Gastrocnemius medialis (tissue), 4 donors: ENCODE data around the gene ARHGAP42. TPM values are rescaled to one million over a fixed set of nuclear protein-coding genes. Genes with fewer than 3 reads are reported as not detected.

Source experiments
- ATAC-seq, 2 donors: fragments of 150-250 bp; one replicate each; pipeline ENCODE4 v1.9.1; 2016
- DNase-seq, 2 donors: peaks; one replicate each; pipeline ENCODE4 v3.0.0-alpha.2; 2019
- H3K27ac ChIP-seq, 4 donors: fragments of 200-600 bp; sonication (generic); 1 replicate in 1 of 4; 2 replicates in 3 of 4; pipeline ENCODE4 v1.5.1; 2016 to 2018; ENCODE audit warnings: mild to moderate bottlenecking in 2 of 4, moderate library complexity in 1 of 4
- H3K27me3 ChIP-seq, 3 donors: fragments of 200-600 bp; sonication (generic) in 2 of 3; 1 replicate in 1 of 3; 2 replicates in 2 of 3; pipeline versions ENCODE4 v1.5.1 to v1.6.0; 2016 to 2019; ENCODE audit warnings: mild to moderate bottlenecking in 1 of 3, moderate library complexity in 1 of 3
- H3K36me3 ChIP-seq, 2 donors: fragments of 200-600 bp; sonication (generic) in 1 of 2; one replicate each; pipeline ENCODE4 v1.5.1; 2017 to 2018
- H3K4me1 ChIP-seq, 2 donors: fragments of 200-600 bp; sonication (generic) in 1 of 2; one replicate each; pipeline ENCODE4 v1.5.1; 2016 to 2017; ENCODE audit warnings: mild to moderate bottlenecking in 2 of 2
- H3K4me3 ChIP-seq, 4 donors: fragments of 200-600 bp; sonication (generic) in 3 of 4; 1 replicate in 1 of 4; 2 replicates in 3 of 4; pipeline ENCODE4 v1.5.1; 2016 to 2019; ENCODE audit warnings: mild to moderate bottlenecking in 2 of 4
- H3K9me3 ChIP-seq, 3 donors: fragments of 200-600 bp; sonication (generic) in 2 of 3; 1 replicate in 1 of 3; 2 replicates in 2 of 3; pipeline ENCODE4 v1.5.1; 2016 to 2019
- POLR2A ChIP-seq, 2 donors: fragments of 450-650 bp; IDR thresholded peaks; one replicate each; pipeline ENCODE4 v1.6.1; 2017; ENCODE audit warnings: antibody characterized with exemption in 2 of 2, mild to moderate bottlenecking in 2 of 2, moderate library complexity in 2 of 2
- in situ Hi-C, 4 donors: fragments of 200-750 bp; cut with MboI; loops; one replicate each; pipeline versions ENCODE4 v1.15.0 to v1.8.0; 2017; ENCODE audit warnings: low sequenced_read_pairs in 4 of 4
- intact Hi-C: fragments of 100-400 bp; cut with DNase I; formaldehyde crosslinking; loops from one replicate; pipeline ENCODE4 v1.15.1; 2023; ENCODE audit warnings: low total_unique reads
- total RNA-seq, 4 donors: library from RNA; depleted of rRNA; stranded (reverse); fragments of >200 nt; gene quantifications; one replicate each; pipeline versions ENCODE4 v1.1.0 to v1.2.3, GENCODE V29; 2016
- TF ChIP-seq, protein P1 (sequence below), 5 experiments: fragments of 450-650 bp in 3 of 5; fragments of 200-600 bp in 2 of 5; sonication (generic) in 2 of 5; IDR thresholded peaks in 4 of 5; conservative IDR thresholded peaks in 1 of 5; 1 replicate in 4 of 5; 2 replicates in 1 of 5; pipeline ENCODE4 v1.5.1; 2016 to 2019; ENCODE audit warnings: antibody characterized with exemption in 5 of 5, mild to moderate bottlenecking in 3 of 5, moderate library complexity in 3 of 5

ARHGAP42 gene
- total RNA-seq, 4 donors from 2014 or later: 6.0 to 13.9 (median 10.2) TPM

GRCh38 chr11:100994966-100995365 is 307.9 kb downstream of the ARHGAP42 start:
- Histone ChIP-seq H3K36me3 (no peaks in the 10 kb centered on the region), H3K27ac (no peak overlapping the region), H3K4me1 (no peaks in the 10 kb centered on the region), H3K27me3 (no peaks in the 10 kb centered on the region), H3K4me3 (no peak overlapping the region), H3K9me3 (no peaks in the 10 kb centered on the region)
- in situ Hi-C loops: no loop called here
- ATAC-seq (no peak), DNase-seq (no peak)
- TF ChIP-seq, protein P1, sequence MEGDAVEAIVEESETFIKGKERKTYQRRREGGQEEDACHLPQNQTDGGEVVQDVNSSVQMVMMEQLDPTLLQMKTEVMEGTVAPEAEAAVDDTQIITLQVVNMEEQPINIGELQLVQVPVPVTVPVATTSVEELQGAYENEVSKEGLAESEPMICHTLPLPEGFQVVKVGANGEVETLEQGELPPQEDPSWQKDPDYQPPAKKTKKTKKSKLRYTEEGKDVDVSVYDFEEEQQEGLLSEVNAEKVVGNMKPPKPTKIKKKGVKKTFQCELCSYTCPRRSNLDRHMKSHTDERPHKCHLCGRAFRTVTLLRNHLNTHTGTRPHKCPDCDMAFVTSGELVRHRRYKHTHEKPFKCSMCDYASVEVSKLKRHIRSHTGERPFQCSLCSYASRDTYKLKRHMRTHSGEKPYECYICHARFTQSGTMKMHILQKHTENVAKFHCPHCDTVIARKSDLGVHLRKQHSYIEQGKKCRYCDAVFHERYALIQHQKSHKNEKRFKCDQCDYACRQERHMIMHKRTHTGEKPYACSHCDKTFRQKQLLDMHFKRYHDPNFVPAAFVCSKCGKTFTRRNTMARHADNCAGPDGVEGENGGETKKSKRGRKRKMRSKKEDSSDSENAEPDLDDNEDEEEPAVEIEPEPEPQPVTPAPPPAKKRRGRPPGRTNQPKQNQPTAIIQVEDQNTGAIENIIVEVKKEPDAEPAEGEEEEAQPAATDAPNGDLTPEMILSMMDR (IDR thresholded peaks at IDR 0.05 in 4 of 5, conservative IDR thresholded peaks at IDR 0.05 in 1 of 5): no peak
- no peak for TF ChIP-seq POLR2A (IDR thresholded peaks at IDR 0.05)
- intact Hi-C loops: no loop called here

DNA sequence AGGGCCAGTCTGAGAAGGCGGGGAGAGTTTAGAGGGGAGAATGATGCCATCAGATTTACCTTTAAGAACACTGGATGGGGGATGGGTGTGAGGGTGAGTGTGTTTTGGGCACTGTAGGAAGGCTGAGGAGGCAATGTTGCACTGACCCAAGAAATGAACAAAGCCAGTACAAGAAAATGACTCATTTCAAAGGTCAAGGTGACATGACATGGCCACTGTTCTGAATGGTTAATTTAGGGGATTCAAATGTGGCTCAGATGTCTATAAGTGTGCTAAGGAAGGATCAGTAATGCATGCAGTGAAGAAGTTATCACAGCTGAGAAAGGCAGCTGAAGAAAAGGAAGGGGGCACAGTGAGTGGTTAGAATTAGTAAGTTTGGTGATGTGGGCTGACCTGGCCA is 312.7 kb downstream of the ARHGAP42 start:
- Histone ChIP-seq H3K27me3 (no peaks in the 10 kb centered on the region), H3K9me3 (no peaks in the 10 kb centered on the region), H3K36me3 (no peaks in the 10 kb centered on the region), H3K4me1 (no peaks in the 10 kb centered on the region), H3K27ac (no peak overlapping the region), H3K4me3 (no peak overlapping the region)
- in situ Hi-C loops: no loop called here
- TF ChIP-seq, protein P1 (IDR thresholded peaks at IDR 0.05 in 4 of 5, conservative IDR thresholded peaks at IDR 0.05 in 1 of 5): no peak
- no peak for TF ChIP-seq POLR2A (IDR thresholded peaks at IDR 0.05)
- ATAC-seq (no peak), DNase-seq (no peak)
- intact Hi-C loops: no loop called here

- Histone ChIP-seq H3K36me3 (no peaks in the 10 kb centered on the region), H3K9me3 (no peaks in the 10 kb centered on the region), H3K4me1 (no peaks in the 10 kb centered on the region), H3K27me3 (no peaks in the 10 kb centered on the region), H3K4me3 (no peak overlapping the region), H3K27ac (no peak overlapping the region)
- intact Hi-C loops (no loop called here), in situ Hi-C loops (no loop called here)
- DNase-seq: no peak
- no peak for ATAC-seq
- no peak for TF ChIP-seq POLR2A (IDR thresholded peaks at IDR 0.05)
- TF ChIP-seq, protein P1 (IDR thresholded peaks at IDR 0.05 in 4 of 5, conservative IDR thresholded peaks at IDR 0.05 in 1 of 5): no peak
Observed at GRCh38 chr11:101003468-101003867, 316.4 kb downstream of the ARHGAP42 start.

GRCh38 chr11:101008961-101009689 is 322.0 kb downstream of the ARHGAP42 start:
- no peak for ATAC-seq
- intact Hi-C loops (no loop called here), in situ Hi-C loops (no loop called here)

More at GRCh38 chr11:101008961-101009689, 322.0 kb downstream of the ARHGAP42 start:
- no peaks in the 10 kb centered on the region for H3K9me3 ChIP-seq
- H3K27ac ChIP-seq: no peak overlapping the region
- H3K4me3 ChIP-seq: no peak overlapping the region
- H3K36me3 ChIP-seq: no peaks in the 10 kb centered on the region
- no peak for TF ChIP-seq POLR2A (IDR thresholded peaks at IDR 0.05)
- TF ChIP-seq, protein P1 (IDR thresholded peaks at IDR 0.05 in 4 of 5, conservative IDR thresholded peaks at IDR 0.05 in 1 of 5): no peak
- DNase-seq: no peak
- no peaks in the 10 kb centered on the region for H3K4me1 ChIP-seq
- H3K27me3 ChIP-seq: no peaks in the 10 kb centered on the region
